Sigmoid colon (tissue), 7 donors: ENCODE results near the gene QPCT. TPM values are rescaled to one million over a fixed set of nuclear protein-coding genes. Genes with fewer than 3 reads are reported as not detected.

Source experiments
- DNase-seq: peaks from one replicate; pipeline ENCODE4 v3.0.0-alpha.2; 2019
- H3K27ac ChIP-seq, 4 donors: fragments of 200-600 bp; sonication (generic); one replicate each; pipeline ENCODE4 v1.5.1; 2016 to 2019; ENCODE audit warnings: mild to moderate bottlenecking in 1 of 4
- H3K27me3 ChIP-seq, 3 donors: fragments of 200-600 bp; sonication (generic); one replicate each; pipeline ENCODE4 v1.5.1; 2019; ENCODE audit warnings: mild to moderate bottlenecking in 1 of 3
- H3K36me3 ChIP-seq, 4 donors: fragments of 200-600 bp; sonication (generic); one replicate each; pipeline ENCODE4 v1.5.1; 2016 to 2019
- H3K4me1 ChIP-seq, 4 donors: fragments of 200-600 bp; sonication (generic); one replicate each; pipeline ENCODE4 v1.5.1; 2017 to 2019
- H3K4me3 ChIP-seq, 4 donors: fragments of 200-600 bp; sonication (generic); one replicate each; pipeline ENCODE4 v1.5.1; 2017 to 2019; ENCODE audit warnings: mild to moderate bottlenecking in 2 of 4, moderate library complexity in 1 of 4
- H3K9me3 ChIP-seq, 4 donors: fragments of 200-600 bp in 3 of 4; sonication (generic) in 3 of 4; one replicate each; pipeline versions ENCODE4 v1.5.1 to v1.6.1; 2013 to 2019
- EP300 ChIP-seq, 4 donors: sonication (generic); formaldehyde crosslinking; IDR thresholded peaks; one replicate each; pipeline ENCODE4 v1.6.1; 2017; ENCODE audit warnings: antibody characterized with exemption in 4 of 4
- POLR2A ChIP-seq, 2 donors: fragments of 450-650 bp; IDR thresholded peaks; one replicate each; pipeline ENCODE4 v1.6.1; 2016; ENCODE audit warnings: antibody characterized with exemption in 2 of 2, mild to moderate bottlenecking in 2 of 2, moderate library complexity in 2 of 2
- POLR2AphosphoS5 ChIP-seq, 4 donors: sonication (generic); formaldehyde crosslinking; IDR thresholded peaks; one replicate each; pipeline ENCODE4 v1.6.1; 2017; ENCODE audit warnings: antibody characterized with exemption in 4 of 4
- WGBS, 2 donors: extraction: QIAGEN DNeasy Blood & Tissue Kit; methylation state at CpG; one replicate each; pipeline ENCODE4 v1.1.7; 2013; 5-methylcytosine and 5-hydroxymethylcytosine counted together
- intact Hi-C: fragments of 100-400 bp; cut with DNase I; formaldehyde crosslinking; loops from one replicate; pipeline ENCODE4 v1.15.1; 2023
- polyA plus RNA-seq, 3 donors: library from polyadenylated mRNA; stranded (reverse); fragments of 200-250 nt; gene quantifications; one replicate each; pipeline ENCODE4 v1.2.3, GENCODE V29; 2013
- total RNA-seq, 4 donors: library from RNA; depleted of rRNA; stranded (reverse); fragments of >200 nt; gene quantifications; one replicate each; pipeline ENCODE4 v1.1.0, GENCODE V29; 2016
- TF ChIP-seq, protein P1 (sequence below), 4 experiments: fragments of 450-650 bp in 3 of 4; fragments of 200-600 bp in 1 of 4; IDR thresholded peaks; one replicate each; pipeline ENCODE4 v1.5.1; 2016 to 2019; ENCODE audit warnings: antibody characterized with exemption in 4 of 4, mild to moderate bottlenecking in 3 of 4, moderate library complexity in 2 of 4
- donor health status: healthy with polysubstance abuse.
- donor health status: Bipolar disorder and iron deficiency.
- donor health status: healthy.

QPCT gene
- total and polyA plus RNA-seq, 7 donors: 1.2 to 94.9 (median 65.8) TPM

- intact Hi-C loops: no loop called here
- peaks cover 0 to 9% (median 0%) of the 10 kb centered on the region in 4 donors for H3K36me3 ChIP-seq
- no peak for DNase-seq
- H3K27me3 ChIP-seq: no peaks in the 10 kb centered on the region
- no peak overlapping the region for H3K4me3 ChIP-seq
- TF ChIP-seq, protein P1, sequence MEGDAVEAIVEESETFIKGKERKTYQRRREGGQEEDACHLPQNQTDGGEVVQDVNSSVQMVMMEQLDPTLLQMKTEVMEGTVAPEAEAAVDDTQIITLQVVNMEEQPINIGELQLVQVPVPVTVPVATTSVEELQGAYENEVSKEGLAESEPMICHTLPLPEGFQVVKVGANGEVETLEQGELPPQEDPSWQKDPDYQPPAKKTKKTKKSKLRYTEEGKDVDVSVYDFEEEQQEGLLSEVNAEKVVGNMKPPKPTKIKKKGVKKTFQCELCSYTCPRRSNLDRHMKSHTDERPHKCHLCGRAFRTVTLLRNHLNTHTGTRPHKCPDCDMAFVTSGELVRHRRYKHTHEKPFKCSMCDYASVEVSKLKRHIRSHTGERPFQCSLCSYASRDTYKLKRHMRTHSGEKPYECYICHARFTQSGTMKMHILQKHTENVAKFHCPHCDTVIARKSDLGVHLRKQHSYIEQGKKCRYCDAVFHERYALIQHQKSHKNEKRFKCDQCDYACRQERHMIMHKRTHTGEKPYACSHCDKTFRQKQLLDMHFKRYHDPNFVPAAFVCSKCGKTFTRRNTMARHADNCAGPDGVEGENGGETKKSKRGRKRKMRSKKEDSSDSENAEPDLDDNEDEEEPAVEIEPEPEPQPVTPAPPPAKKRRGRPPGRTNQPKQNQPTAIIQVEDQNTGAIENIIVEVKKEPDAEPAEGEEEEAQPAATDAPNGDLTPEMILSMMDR (IDR thresholded peaks at IDR 0.05): no peak
- TF ChIP-seq POLR2A (IDR thresholded peaks at IDR 0.05) (no peak), EP300 (IDR thresholded peaks at IDR 0.05) (no peak), POLR2AphosphoS5 (IDR thresholded peaks at IDR 0.05) (no peak)
- no peaks in the 10 kb centered on the region for H3K9me3 ChIP-seq
- WGBS, 2 donors: 10 to 67% methylated on average over 4 of the region's 4 CpGs
- H3K27ac ChIP-seq: no peak overlapping the region
- no peaks in the 10 kb centered on the region for H3K4me1 ChIP-seq
These were observed 13.1 kb downstream of the QPCT start for GRCh38 chr2:37357530-37357929.

- H3K4me1 ChIP-seq: no peaks in the 10 kb centered on the region
- TF ChIP-seq, protein P1 (IDR thresholded peaks at IDR 0.05): no peak
- TF ChIP-seq POLR2AphosphoS5 (IDR thresholded peaks at IDR 0.05) (no peak), EP300 (IDR thresholded peaks at IDR 0.05) (no peak), POLR2A (IDR thresholded peaks at IDR 0.05) (no peak)
- no peak overlapping the region for H3K4me3 ChIP-seq
- 88 to 93% methylated on average over 3 of the region's 3 CpGs for WGBS, 2 donors
- intact Hi-C loops: no loop called here
- no peaks in the 10 kb centered on the region for H3K27me3 ChIP-seq
- no peak for DNase-seq
- H3K27ac ChIP-seq: no peak overlapping the region
- H3K9me3 ChIP-seq: no peaks in the 10 kb centered on the region
- H3K36me3 ChIP-seq: peaks cover 0 to 9% (median 0%) of the 10 kb centered on the region in 4 donors
These were observed 14.0 kb downstream of the QPCT start for GRCh38 chr2:37358466-37358865.

DNA sequence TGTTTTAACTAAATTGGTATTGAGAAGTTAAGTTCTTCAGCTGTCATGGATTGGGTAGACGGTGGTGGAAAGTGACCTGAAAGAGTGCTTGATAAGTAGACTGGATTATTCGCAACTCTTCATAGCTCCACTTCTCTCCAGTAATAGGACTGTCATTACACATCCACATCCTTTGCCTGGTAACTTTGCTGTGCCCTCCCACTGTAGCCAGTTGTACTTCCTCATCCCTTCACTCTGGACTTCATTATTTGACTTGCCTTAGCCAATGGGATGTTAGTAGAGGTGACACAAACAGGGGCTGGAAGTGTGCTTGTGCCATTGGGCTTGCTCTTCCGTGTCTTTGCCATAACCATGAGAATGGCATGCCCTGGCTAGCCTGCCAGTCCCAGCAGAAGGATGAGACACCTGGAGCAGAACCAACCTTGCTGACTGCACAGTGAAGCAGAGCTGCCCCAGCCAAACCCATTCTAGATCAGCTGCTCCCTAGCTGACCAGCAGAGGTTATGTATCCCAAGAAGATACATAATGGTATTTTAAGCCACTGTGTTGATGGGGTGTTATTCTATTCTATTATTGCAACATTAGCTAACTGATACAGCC lies 16.9 kb downstream of the QPCT start:
- TF ChIP-seq EP300 (IDR thresholded peaks at IDR 0.05) (no peak), POLR2A (IDR thresholded peaks at IDR 0.05) (no peak)
- TF ChIP-seq, protein P1 (IDR thresholded peaks at IDR 0.05): no peak
- H3K27me3 ChIP-seq: no peaks in the 10 kb centered on the region
- H3K4me3 ChIP-seq: no peak overlapping the region
- DNase-seq: no peak
- H3K36me3 ChIP-seq: peaks cover 0 to 9% (median 0%) of the 10 kb centered on the region in 4 donors
- WGBS, 2 donors: 95 to 98% methylated on average over 3 of the region's 3 CpGs
- peaks cover 0 to 1% (median 0%) of the 10 kb centered on the region in 4 donors for H3K4me1 ChIP-seq
- intact Hi-C loops: no loop called here
- H3K27ac ChIP-seq: no peak overlapping the region
- no peaks in the 10 kb centered on the region for H3K9me3 ChIP-seq

GRCh38 chr2:37361994-37362698 lies 17.7 kb downstream of the QPCT start:
- DNase-seq: no peak
- H3K36me3 ChIP-seq: peaks cover 0 to 9% (median 0%) of the 10 kb centered on the region in 4 donors
- no peak overlapping the region for H3K4me3 ChIP-seq
- no peak overlapping the region for H3K27ac ChIP-seq
- no peaks in the 10 kb centered on the region for H3K27me3 ChIP-seq
- TF ChIP-seq, protein P1 (IDR thresholded peaks at IDR 0.05): no peak
- no peak for TF ChIP-seq EP300 (IDR thresholded peaks at IDR 0.05)
- no peak for TF ChIP-seq POLR2A (IDR thresholded peaks at IDR 0.05)
- TF ChIP-seq POLR2AphosphoS5 (IDR thresholded peaks at IDR 0.05): no peak
- intact Hi-C loops: no loop called here
- H3K4me1 ChIP-seq: peaks cover 0 to 9% (median 5%) of the 10 kb centered on the region in 4 donors
- H3K9me3 ChIP-seq: no peaks in the 10 kb centered on the region
- 85 to 93% methylated on average over 9 of the region's 9 CpGs for WGBS, 2 donors
